ENCODE results near the gene HAT1. TPM values are rescaled to one million over a fixed set of nuclear protein-coding genes. Genes with fewer than 3 reads are reported as not detected.

The HAT1 gene
- total RNA-seq, 1 experiment from 2014 or later: 58.9 TPM

GRCh38 chr2:172031536-172031935, 109.3 kb downstream of the HAT1 start:
- no peak overlapping the region for H3K4me3 Mint-ChIP-seq
- H3K36me3 Mint-ChIP-seq: no peaks in the 10 kb centered on the region; the same call in 1 of the 2 replicates
- no peak for TF ChIP-seq CTCF (IDR thresholded peaks at IDR 0.05)
- no peak for TF ChIP-seq PREB (CRISPR knock-in tag; IDR thresholded peaks at IDR 0.05; ENCODE audit: borderline replicate concordance)
- TF ChIP-seq FOXK1 (CRISPR knock-in tag; IDR thresholded peaks at IDR 0.05): no peak
- ChIA-PET POLR2A (no interaction called here), CTCF (no interaction called here)
- H3K9me3 Mint-ChIP-seq: no peaks in the 10 kb centered on the region
- peaks cover 13% of the 10 kb centered on the region for H3K4me1 Mint-ChIP-seq
- no peaks in the 10 kb centered on the region for H3K27me3 Mint-ChIP-seq (ENCODE audit: low read depth)
- DNase-seq (ENCODE audit: low spot score) (no peak), ATAC-seq (no peak)
- no peak overlapping the region; the same call in 1 of the 2 replicates for H3K27ac Mint-ChIP-seq

Other genes starting within 250 kb of the HAT1 start
- gene DYNC1I2, start 235.0 kb upstream of the HAT1 start, total RNA-seq (2021): 67.9 to 73.7 TPM (median 69.1 TPM) in 3 replicates
- 7.3 to 9.0 TPM (median 7.8 TPM) in 3 replicates for gene SLC25A12, start 28.2 kb upstream of the HAT1 start, total RNA-seq (2021)
- gene METAP1D, start 77.5 kb downstream of the HAT1 start, total RNA-seq (2021): 4.7 to 6.0 TPM (median 5.1 TPM) in 3 replicates
- not detected in 3 replicates for gene DLX1, start 163.0 kb downstream of the HAT1 start, total RNA-seq (2021)
- 0.28 to 0.64 TPM (median 0.55 TPM) in 3 replicates for gene DLX2, start 180.4 kb downstream of the HAT1 start, total RNA-seq (2021)

All from WTC11 (cell line).